Cardiac fibroblast (primary cell): ENCODE data around the gene RCE1.

Experiments used
- DNase-seq, 2 donors: peaks; one replicate each; pipeline versions ENCODE4 v3.0.0 to v3.0.0-alpha.2; 2010; ENCODE audit warnings: low read depth in 2 of 2
- H3K4me3 ChIP-seq, 2 donors: replicated peaks in 1 of 2; 1 replicate in 1 of 2; 2 replicates in 1 of 2; pipeline ENCODE4 v1.5.1; 2011; ENCODE audit warnings: low read depth in 2 of 2, low read length in 2 of 2, mild to moderate bottlenecking in 2 of 2, moderate library complexity in 1 of 2
- CTCF ChIP-seq: IDR thresholded peaks from one replicate; pipeline ENCODE4 v1.5.1; 2011; ENCODE audit warnings: low read depth, mild to moderate bottlenecking, low read length, inconsistent platforms

RCE1 gene

GRCh38 chr11:66849501-66850234, 6.4 kb downstream of the RCE1 start:
- TF ChIP-seq CTCF = no peak

GRCh38 chr11:66850235-66850587, 7.0 kb downstream of the RCE1 start:
- no peak for DNase-seq
- no peak for TF ChIP-seq CTCF
- no peak overlapping the region for H3K4me3 ChIP-seq

More at GRCh38 chr11:66849501-66850234, 6.4 kb downstream of the RCE1 start:
- DNase-seq = no peak
- no peak overlapping the region for H3K4me3 ChIP-seq

- no peak overlapping the region for H3K4me3 ChIP-seq
- no peak for DNase-seq
- no peak for TF ChIP-seq CTCF
These were observed 7.5 kb downstream of the RCE1 start for GRCh38 chr11:66850588-66851238.

- no peak for TF ChIP-seq CTCF
- no peak for DNase-seq
- no peak overlapping the region for H3K4me3 ChIP-seq
These were observed 8.0 kb downstream of the RCE1 start for GRCh38 chr11:66851239-66851596.

GRCh38 chr11:66851698-66852465, 8.6 kb downstream of the RCE1 start:
- H3K4me3 ChIP-seq = no peak overlapping the region
- TF ChIP-seq CTCF = peak; percentile 5
- DNase-seq = no peak

- no peak for DNase-seq
- H3K4me3 ChIP-seq = no peak overlapping the region
- TF ChIP-seq CTCF = no peak
These were observed 9.4 kb downstream of the RCE1 start for GRCh38 chr11:66852466-66853241.
